Endothelial cell (in vitro differentiated cells): ENCODE measurements around the gene SMIM14. TPM values are rescaled to one million over a fixed set of nuclear protein-coding genes. Genes with fewer than 3 reads are reported as not detected.
"Not testable (repeated sequence)": the region's sequence is repeated elsewhere in the genome, so short reads cannot be mapped to it uniquely, and the experiment has no call there.

Experiments
- DNase-seq: peaks from one replicate; pipeline ENCODE4 v3.0.0; 2021; ENCODE audit warnings: low spot score
- H3K27ac Mint-ChIP-seq: one replicate; pipeline ENCODE4 v1.8.0; 2021; ENCODE audit warnings: mixed read lengths, inconsistent platforms; ENCODE audit not compliant: unreplicated experiment
- H3K27me3 Mint-ChIP-seq: one replicate; pipeline ENCODE4 v1.8.0; 2021; ENCODE audit warnings: mild to moderate bottlenecking, moderate library complexity, mixed read lengths, inconsistent platforms; ENCODE audit not compliant: unreplicated experiment
- H3K36me3 Mint-ChIP-seq: one replicate; pipeline ENCODE4 v1.8.0; 2021; ENCODE audit warnings: mild to moderate bottlenecking, low read depth, mixed read lengths, inconsistent platforms; ENCODE audit not compliant: unreplicated experiment
- H3K4me1 Mint-ChIP-seq: one replicate; pipeline ENCODE4 v1.8.0; 2021; ENCODE audit warnings: mild to moderate bottlenecking, mixed read lengths, inconsistent platforms; ENCODE audit not compliant: unreplicated experiment
- H3K4me3 Mint-ChIP-seq: one replicate; pipeline ENCODE4 v1.8.0; 2021; ENCODE audit warnings: mild to moderate bottlenecking, mixed read lengths, inconsistent platforms; ENCODE audit not compliant: unreplicated experiment
- H3K9me3 Mint-ChIP-seq: one replicate; pipeline ENCODE4 v1.8.0; 2021; ENCODE audit warnings: mixed read lengths, inconsistent platforms; ENCODE audit not compliant: unreplicated experiment
- CTCF ChIP-seq: fragments of 200-600 bp; sonication (generic); IDR thresholded peaks from one replicate; pipeline ENCODE4 v1.5.0; 2021; ENCODE audit warnings: antibody characterized with exemption; ENCODE audit not compliant: unreplicated experiment
- total RNA-seq: library from RNA; stranded (reverse); fragmentation: NEBNext Ultra II Directional; extraction: Animal tissue kit (Norgen Biotek cat#: 25700); gene quantifications from one replicate; pipeline ENCODE4 v1.2.1, GENCODE V29; 2021; ENCODE audit not compliant: unreplicated experiment

SMIM14 gene
- total RNA-seq, 1 donor from 2014 or later = 19.4 TPM

- Mint-ChIP-seq H3K36me3 (peaks cover 40% of the 10 kb centered on the region), H3K4me3 (no peak overlapping the region), H3K27me3 (no peaks in the 10 kb centered on the region), H3K4me1 (no peaks in the 10 kb centered on the region), H3K9me3 (no peaks in the 10 kb centered on the region), H3K27ac (no peak overlapping the region)
- no peak for DNase-seq
- TF ChIP-seq CTCF = no peak
Measured at GRCh38 chr4:39505581-39505980, 133.1 kb downstream of the SMIM14 start.

GRCh38 chr4:39504538-39504937 lies 134.1 kb downstream of the SMIM14 start:
- DNase-seq = no peak
- Mint-ChIP-seq H3K4me1 (no peaks in the 10 kb centered on the region), H3K36me3 (peaks cover 39% of the 10 kb centered on the region), H3K4me3 (no peak overlapping the region), H3K9me3 (no peaks in the 10 kb centered on the region), H3K27me3 (no peaks in the 10 kb centered on the region), H3K27ac (no peak overlapping the region)
- no peak for TF ChIP-seq CTCF

GRCh38 chr4:39502664-39503035 lies 136.0 kb downstream of the SMIM14 start:
- peaks cover 39% of the 10 kb centered on the region for H3K36me3 Mint-ChIP-seq
- not testable (repeated sequence) for H3K4me3 Mint-ChIP-seq, H3K4me1 Mint-ChIP-seq, H3K9me3 Mint-ChIP-seq, H3K27ac Mint-ChIP-seq, DNase-seq, H3K27me3 Mint-ChIP-seq

GRCh38 chr4:39502019-39502663 lies 136.5 kb downstream of the SMIM14 start:
- Mint-ChIP-seq H3K4me3 (no peak overlapping the region), H3K9me3 (no peaks in the 10 kb centered on the region), H3K27me3 (no peaks in the 10 kb centered on the region), H3K36me3 (peaks cover 38% of the 10 kb centered on the region), H3K4me1 (no peaks in the 10 kb centered on the region), H3K27ac (no peak overlapping the region)
- no peak for DNase-seq
- TF ChIP-seq CTCF = no peak

GRCh38 chr4:39498727-39499020 lies 140.0 kb downstream of the SMIM14 start:
- Mint-ChIP-seq H3K36me3 (peaks cover 19% of the 10 kb centered on the region), H3K4me3 (no peak overlapping the region), H3K27ac (no peak overlapping the region), H3K9me3 (no peaks in the 10 kb centered on the region), H3K4me1 (no peaks in the 10 kb centered on the region), H3K27me3 (no peaks in the 10 kb centered on the region)
- TF ChIP-seq CTCF = no peak
- DNase-seq = no peak
